ENCODE measurements around the gene KLHL40.

The KLHL40 gene

DNA sequence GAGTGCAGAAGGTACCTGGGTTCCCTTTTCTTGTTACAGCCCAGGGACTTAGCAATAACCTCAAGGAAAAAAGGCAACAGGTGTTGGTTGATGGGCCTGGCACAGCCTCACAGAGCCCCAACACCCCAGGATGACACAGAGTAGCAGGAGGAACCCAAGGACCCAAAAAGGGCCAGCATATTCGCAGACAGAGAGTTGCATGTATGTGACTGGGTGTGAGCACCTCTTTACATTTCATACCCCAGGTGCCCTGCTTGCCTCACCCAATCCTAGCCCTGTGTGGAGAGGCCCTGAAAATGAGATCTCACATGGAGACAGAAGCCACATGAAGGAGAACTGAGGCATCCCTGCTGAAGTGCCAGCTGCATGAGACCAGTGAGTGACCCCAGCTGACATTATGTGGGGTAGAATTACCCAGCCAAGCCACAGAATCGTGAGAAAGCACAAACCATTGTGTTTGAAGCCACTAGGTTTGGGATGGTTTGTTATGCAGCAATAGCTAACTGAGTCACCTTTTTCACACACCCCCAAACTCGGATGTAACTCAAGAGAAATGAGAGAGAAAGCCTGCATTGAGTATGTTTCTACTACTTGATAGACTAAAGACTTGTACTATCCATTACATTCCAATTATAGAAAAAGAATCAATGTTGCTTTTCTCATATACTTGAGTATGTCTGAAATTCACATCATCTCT is 43.5 kb downstream of the KLHL40 start:
- no peak for DNase-seq

DNA sequence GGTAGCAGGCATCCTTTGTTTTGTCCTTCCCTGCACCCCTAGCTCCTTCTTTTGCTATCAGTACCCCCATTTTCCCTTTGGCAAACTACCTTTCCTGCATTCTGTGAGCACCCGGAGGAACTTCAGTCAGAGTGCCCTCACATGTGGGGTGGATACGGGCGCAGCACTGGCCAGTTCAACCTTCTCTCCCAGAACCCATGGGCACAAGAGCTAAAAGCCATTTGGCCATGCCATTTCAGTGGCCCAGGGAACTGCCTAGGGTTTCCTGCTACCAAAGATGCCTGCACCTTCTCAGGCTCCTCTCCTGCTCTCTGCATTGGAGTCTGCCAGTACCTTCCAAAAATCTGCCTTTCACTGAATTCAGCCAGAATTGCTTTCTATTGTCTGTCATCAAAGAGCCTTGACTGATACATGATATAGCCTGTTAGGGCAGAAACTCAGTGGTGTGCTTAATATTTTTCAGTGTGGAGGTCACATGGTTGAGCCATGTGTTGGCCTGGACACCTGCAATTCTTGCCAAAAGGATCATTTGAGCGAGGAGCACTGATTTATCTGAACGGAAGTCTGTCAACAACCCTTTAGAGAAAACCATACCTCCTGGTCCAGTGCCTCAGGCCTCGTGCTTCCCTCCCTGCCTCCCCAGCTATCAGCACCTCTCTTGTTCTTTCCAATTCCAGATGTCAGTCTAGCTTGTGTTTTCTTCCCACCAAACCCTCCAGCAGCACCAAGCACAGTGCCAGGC is 44.2 kb downstream of the KLHL40 start:
- no peak for DNase-seq

DNA sequence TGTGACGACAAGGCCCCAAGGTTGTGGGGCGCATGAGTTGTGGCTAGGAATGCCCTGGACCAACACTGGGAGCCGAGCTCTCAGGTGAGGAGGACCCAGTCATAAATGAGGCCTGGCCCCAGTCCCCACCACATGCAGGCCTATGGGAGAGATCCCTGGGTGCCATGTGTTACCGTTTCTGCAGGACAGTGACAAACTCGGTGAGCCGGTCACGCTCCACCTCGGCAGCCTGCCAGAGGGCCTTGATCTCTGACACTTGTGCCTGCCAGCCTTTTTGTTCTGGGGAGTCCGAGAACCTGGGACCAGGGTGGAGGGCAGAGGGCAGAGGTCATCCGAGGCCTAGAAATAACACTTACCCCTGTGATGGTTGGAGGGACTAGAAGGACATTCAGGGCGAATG is 45.0 kb downstream of the KLHL40 start:
- no peak for DNase-seq

DNA sequence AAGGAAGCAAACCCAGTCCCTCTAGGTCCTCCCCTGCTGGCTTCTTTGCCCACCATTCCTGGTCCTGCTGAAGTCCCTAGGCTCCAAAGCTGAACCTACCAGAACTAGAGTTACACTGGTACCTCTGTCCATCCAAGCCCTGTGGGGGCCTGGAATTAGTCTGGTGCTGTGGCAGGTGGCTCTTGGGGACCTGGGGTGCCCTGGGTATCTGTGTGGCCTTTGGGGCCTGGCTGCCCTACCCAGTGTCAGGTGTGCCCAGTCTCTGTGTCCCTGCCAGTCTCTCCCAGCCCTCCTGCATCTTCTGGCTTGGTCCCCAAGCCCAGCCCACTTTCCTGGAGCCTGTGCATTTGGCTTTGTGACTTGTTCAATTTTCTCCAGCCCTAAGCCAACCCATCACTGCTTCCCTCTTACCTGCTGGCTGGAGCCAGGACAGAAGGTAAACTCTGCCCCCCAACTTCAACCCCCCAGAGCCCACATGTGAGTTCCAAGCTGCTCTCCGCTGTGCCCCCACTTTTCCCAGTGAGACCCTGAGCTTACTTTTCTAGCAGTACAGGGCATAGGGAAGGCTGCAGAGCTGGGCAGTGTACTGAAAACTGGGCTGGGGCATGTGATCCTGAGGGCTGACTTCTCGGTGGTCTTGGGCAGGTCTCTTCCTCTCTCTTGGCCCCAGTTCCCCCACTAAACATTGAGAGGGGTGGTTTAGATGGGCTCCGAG is 45.5 kb downstream of the KLHL40 start:
- DNase-seq: no peak

DNA sequence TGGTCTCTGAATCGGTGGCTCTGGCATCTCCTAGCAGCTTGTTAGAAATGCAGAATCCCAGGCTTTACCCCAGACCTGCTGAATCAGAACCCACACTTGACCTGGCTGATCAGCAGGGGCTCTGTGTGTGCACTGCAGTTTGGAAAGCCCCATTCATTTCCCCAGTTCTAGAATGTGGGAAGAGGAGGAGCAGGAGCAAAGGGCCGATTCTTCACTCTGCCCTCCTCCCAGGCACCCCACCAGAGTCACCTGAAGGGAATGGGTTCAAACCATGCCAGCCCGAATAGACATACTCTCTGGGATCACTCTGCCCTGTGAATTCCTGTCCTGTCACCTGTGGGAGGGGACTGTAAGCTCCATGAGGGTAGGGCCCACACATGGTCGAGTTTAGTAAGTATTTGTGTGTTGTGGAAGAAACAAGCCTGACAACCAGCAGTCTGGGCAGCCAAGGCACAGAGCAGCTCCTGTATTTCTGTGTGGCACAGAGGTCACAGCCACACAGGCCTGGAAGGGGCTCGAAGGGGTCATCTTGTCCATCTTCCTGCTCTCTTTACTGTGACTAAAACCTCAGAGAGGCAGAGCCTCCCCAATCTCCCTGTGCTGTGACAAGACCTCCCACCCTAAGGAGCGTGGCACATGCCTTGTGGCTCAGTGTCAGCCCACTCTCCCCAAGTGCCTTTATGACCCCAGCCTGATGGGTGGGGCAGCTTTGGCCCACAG is 46.3 kb downstream of the KLHL40 start:
- no peak for DNase-seq

DNA sequence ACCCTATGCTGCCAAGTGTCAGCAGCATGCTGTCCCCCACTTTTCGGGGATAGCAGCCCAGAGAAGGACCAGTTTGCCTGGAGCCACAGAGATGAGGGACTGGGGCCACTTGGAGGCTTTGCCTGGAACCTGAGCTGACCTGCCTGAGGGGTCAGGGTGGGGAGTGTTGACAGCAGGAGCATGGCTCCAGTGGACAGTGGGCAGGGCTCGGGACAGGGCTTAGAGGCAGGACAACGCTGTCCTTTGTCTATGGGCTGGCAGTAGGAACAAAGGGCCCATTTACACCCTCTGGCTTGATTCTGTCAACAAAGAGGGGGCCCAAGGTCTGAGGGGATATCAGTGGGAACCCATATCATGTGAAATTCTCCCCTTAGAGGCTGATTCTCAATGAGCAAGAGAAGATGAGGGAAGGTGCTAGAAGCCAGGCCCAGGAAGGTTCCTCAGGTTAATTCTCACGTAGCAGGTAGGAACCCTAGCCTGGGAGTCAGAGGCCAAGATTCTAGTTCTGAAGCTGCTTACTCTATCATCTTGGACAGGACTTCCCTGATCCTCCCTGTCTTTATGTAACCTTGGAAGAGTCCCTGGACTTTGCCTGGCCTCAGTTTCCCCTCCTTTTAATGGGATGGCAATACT is 47.0 kb downstream of the KLHL40 start:
- no peak for DNase-seq

DNA sequence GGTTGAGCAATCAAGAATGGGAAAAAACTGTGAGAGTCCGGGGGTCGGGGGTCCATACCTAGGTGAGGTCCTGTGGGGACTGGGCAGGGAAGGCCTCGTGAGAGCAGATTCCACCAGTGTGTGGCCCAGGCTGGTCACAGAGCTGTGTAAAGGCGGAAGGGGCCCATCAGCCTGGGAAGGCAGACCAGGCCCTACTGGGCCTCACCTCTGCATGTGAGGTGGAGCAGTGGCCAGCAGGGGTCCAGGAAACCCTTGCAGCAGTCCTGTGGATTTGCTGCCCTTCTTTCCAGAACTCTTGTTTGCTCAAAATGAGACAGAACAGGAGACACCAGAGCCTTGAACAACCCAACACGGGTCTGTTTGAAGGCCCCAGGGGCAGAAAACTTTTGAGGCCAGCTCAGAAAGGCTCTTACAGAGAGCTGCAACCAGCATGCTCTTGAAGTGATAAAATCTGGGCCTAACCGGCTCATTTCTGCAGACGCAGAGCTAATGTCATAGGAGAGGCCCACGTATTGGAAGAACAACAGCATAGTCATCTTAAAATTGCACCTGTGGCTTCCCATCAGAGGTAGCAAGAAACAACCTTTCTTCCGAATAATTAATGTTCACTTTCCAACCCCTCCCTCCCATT is 47.6 kb downstream of the KLHL40 start:
- no peak for DNase-seq

DNA sequence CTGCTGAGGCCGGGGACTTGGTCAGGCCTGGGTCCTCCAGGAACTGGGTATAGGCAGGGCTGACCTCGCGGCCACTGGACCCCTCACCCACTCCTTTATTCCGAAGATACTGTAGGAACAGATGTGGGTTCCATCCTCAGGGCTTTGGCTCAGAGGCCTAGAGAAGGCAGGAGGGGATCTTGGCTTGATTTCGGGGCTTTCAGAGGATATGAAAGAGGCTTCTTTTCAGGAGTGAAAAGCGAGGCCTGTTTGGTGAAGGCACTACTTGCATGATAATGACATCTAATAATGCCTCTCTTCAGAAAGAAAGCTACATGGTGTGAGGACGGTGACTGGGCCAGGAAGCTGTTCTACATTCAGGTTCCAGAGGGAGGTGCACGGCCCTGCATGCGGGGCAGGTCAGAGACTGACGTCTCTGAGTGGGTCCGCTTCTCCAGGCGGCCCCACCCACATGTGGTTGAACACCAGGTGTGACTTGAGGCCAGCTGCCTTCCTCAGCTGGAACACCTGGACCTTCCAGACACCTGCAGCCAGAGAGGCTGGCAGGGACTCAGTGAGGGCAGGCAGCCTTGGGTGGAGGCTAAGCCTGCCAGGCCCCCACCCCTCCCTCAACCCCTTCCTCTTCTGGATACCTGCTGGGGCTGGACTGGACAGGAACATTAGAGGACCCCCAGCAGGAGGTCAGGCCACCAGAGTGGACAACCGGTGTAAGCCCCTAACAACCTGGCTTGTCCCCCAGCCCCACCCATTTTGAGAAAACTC is 48.3 kb downstream of the KLHL40 start:
- no peak for DNase-seq

DNA sequence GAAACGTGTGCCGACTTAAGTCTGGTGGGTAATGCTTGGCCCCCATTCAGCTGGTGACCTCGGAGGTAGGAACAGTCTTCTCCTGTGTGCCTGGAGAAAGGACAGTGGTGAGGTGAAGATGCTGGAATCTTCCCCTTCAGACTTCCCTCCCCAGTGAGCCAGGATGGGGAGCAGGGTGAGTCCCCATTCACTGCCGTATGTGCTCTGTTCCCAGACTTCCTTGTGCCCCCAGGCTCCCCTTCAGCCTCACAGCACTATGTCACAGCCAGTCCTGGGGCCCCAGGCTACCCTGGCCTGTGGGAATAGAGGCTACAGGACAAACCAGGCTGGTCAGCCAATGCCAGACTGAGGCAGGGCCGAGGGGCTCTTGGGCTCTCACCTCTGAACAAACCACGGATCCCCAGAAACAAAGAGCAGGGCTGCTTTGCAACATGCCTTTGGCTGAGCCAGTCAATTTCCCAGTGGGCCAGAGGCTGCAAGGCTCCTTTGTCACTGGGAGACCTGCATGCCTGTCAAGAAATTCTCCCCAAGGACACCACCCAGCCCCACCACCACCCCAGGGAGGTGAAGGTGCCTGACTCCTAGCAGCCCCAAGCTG is 49.0 kb downstream of the KLHL40 start:
- no peak for DNase-seq

DNA sequence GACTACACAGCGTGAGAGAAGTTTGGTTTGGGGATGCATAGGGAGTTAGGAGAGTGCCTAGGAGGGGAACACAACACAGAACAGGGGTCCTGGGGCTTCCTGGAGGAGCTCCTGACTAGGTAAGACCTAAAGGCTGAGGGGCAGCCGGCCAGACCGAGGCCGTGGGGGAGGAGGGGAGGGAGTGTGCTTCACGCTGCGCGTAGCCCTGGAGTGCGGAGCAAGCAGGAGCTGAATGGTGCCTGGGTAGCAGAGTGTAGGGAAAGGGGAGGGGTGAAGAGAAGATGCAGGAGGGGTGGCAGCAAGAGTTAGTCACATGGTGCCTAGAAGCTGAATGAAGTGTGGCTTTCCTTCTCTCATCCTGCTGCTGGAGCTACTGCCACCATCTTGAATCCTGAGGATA is 49.7 kb downstream of the KLHL40 start:
- DNase-seq: no peak

DNA sequence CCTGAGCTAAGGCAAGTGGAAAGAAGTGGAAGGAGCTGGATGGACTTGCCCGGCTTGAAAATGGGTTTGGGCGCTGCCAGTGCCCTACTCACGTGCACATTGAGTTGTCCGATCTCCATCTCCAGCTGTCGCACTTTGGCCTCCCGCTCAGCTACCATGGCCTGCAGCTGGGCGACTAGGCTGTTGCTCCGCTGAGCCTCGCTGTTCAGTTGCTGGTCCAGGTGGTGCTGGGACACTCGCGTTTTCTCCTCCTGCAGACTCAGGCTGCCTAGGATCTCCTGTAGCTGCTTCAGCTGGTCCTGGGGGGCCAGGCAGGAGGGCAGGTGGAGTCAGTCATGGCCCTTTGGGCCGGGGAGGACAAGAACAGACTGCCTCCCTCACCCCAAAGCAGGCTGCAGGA is 50.3 kb downstream of the KLHL40 start:
- no peak for DNase-seq

DNA sequence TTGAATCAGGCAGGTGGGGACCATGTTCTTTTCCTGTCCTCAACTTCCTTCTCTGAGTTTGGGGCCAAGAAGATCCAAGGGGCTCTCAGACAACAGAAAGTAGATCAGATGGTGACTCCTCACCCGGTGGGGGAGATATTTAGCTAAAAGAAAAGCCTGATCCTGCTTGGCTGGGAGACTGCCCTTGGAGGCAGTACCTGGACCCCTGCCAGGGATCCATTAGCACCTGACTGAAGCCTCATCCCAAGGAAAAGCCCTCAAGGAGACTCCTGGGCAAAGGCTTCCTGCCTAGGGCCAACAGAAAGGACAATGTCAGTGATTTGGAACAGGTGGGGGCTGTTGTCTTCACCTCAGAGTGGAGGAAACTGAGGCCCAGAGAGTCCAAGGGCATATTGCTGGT is 50.7 kb downstream of the KLHL40 start:
- DNase-seq: no peak

DNA sequence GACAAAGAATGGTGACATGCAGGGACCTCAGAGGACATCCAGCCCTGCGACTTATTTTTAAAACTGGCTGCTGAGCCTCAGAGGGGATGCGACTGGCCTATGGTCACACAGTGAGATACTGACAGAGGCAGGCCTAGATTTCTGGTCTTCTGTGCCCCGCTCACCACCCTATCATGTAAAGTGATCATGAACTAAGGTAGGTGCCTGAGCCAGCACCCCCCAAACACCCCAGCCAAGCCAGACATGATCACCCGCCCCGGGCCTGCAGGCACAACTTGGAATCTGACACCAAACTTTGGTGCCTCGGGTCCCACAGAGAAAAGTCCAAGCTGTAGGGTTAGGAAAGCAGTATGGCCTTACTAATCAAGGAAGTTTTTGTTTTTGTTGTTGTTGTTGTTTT is 51.2 kb downstream of the KLHL40 start:
- DNase-seq: no peak

DNA sequence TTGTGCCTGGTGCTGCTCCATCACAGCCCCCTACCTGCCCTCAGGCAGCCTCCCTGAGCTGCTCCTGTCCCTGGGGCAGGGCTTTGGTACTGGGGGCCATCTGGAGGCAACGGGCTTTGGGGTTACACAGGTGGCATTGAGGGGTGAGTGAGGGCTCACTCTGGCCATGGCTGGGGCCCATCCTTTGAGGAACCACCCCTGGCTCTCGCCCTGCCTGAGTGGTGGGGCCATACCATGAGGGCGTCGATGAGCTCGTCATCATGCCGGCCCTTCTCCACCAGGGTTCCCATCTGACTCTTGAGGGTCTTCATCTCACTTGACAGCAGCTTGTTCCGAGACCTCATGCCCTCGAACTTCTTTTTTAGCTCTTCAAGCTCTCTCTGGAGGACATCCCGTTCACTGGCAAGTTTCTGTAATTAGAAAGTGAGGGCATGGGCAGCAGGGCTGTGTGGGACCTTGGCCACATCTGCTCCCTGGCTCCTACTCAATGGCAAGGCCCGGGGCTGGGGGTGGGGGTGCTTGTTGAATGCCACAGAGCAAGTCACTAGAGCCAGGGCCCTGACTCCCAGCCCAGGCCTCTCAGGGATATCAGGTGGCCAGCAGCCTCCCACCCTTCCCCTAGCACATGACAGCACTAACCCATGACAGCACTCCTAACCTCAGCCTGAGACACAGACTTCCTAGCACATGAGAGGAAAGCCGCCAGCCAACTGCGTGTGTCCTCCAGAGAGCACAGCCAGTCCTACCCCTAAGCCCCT is 54.2 kb downstream of the KLHL40 start:
- no peak for DNase-seq

DNA sequence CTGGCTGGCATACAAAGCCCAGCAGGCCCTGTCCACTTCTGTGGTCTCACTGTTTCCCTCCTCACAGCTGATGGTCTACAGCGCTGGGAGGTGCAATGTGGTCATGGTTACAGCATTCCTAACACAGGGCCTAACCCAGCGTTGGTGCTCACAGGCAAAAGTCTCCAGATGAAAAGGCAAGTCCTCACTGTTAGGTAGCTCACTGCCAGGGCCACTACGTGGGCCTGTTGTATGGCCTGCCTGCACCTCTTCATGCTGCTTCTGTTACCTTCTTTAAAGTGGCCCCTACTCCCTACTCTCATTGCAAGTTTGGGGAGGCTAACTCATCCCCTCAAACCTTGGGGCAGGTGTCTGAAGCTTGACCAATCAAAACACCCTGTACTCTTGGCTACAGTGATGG is 56.5 kb downstream of the KLHL40 start:
- DNase-seq: no peak
